HG03571 (cell line): ENCODE measurements around the gene NAB2.
"Not testable (repeated sequence)": the region's sequence is repeated elsewhere in the genome, so short reads cannot be mapped to it uniquely, and the experiment has no call there.

Experiments used
- ATAC-seq: cut with Tn5 transposase; IDR thresholded peaks from one replicate; pipeline ENCODE4 v1.9.1; 2021; ENCODE audit not compliant: unreplicated experiment

Gene NAB2

DNA sequence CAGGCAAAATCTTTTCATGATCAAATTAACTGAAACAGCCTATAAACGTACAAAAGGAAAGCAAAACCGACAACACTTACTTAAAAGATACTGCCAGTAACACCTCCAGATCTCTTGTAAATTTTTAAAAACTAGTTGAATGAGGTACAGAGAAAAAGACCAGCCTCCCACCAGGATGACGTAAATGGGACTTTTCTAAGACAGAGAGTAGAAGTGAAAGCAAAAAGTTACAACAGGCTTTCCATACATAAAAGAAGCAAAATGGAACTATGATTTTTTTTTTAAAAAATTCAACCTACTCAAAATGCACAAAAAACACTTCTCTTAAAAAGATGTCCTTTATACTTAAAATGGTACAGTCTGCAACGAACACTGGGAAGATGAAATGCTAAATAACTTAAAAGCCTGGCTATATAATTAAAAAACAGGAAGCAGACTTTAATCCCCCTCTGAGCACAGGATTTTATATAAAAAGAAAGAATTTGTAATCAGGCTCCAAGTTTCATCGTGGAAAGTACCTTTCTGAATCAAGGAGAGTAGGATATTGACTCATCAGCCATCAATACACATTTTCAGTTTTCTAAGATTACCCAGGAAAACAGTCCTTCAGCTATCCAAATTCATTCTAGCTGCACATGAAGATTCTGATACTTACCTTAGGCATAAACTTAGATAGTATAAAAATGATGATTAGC is 24.8 kb upstream of the NAB2 start:
- peak; percentile 67 for ATAC-seq

DNA sequence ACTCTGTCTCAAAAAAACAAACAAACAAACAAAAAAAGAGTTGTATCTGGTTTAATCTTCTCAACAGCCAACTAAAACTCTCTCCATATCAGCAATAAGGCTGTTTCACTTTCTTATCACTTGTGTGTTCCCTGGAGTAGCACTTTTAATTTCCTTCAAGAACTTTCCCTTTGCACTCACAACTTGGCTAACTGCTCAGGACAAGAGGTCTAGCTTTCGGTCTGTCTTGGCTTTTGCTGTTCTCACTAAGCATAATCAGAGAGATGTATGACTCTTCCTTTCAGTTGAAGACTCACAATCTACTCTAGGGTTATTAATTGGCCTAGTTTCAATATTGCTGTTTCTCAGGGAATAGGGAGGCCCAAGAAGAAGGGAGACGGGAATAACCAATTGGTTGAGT is 22.7 kb upstream of the NAB2 start:
- ATAC-seq: no peak

DNA sequence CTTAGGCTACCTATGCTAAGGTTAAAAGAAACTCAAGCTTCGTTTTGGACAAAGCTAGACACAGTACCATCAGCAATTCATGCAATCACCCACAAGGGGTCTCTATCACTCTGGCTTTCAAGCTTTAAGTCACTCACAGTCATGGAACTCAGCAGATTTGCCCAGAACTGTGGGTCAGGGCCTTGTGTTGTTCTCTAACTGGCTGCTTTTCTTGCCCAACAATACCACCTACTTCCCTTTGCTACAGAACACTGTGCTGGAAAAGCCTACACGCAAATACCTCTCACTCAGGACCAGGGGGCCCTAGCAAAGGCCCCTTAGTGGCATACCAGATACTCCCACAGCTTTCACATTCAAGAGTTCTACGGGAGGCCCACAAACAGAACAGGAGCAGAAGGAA is 19.4 kb upstream of the NAB2 start:
- ATAC-seq: peak; percentile 45

DNA sequence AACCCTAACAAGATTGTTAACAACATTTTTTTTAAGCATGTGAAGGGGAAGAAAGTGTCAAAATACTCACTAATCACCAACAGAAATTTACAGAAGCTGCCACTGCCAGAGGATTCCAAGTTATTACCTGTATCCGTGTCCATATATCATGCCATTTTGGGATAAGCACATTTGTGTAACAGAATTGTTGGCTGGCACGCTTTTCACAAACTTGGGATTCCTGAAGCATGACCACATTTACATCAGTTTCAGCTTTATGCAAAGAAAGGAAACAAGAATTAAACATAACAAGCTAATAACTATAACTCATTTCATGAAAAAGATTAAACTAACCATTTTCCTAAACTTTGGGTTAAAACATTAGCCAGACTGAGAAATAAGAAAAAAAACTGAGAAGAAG is 16.3 kb upstream of the NAB2 start:
- no peak for ATAC-seq

DNA sequence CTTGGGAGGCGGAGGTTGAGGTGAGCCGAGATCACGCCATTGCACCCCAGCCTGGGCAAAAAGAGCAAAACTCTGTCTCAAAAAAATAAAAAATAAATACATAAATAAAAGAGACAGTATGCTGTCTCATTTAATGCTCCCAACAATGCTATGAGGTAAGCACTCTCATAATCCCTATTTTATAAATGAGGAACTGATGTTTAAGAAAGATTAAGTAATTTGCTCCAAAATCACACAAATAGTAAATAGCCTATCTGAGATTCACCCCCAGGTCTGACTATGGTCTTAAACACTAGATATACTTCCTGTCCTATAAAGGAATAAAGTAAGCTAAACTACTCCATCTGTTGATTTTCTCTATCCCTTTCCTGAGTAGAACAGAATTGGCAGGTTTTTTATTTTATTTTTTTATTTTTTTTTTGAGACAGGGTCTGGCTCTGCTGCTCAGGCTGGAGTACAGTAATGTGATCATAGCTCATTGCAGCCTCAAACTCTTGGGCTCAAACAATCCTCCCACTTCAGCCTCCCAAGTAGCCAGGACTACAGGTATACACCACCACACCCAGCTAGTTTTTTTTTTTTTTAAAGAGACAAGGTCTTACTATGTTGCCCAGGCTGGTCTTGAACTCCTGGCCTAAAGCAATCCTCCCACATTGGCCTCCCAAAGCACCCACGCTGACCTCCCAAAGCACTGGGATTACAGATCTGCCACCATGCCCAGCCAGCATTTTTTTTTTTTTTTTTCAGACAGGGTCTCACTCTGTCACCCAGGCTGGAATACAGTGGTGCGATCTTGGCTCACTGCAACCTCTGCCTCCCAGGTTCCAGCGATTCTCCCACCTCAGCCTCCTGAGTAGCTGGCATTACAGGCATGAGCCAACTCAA is 15.1 kb upstream of the NAB2 start:
- not testable (repeated sequence) for ATAC-seq

DNA sequence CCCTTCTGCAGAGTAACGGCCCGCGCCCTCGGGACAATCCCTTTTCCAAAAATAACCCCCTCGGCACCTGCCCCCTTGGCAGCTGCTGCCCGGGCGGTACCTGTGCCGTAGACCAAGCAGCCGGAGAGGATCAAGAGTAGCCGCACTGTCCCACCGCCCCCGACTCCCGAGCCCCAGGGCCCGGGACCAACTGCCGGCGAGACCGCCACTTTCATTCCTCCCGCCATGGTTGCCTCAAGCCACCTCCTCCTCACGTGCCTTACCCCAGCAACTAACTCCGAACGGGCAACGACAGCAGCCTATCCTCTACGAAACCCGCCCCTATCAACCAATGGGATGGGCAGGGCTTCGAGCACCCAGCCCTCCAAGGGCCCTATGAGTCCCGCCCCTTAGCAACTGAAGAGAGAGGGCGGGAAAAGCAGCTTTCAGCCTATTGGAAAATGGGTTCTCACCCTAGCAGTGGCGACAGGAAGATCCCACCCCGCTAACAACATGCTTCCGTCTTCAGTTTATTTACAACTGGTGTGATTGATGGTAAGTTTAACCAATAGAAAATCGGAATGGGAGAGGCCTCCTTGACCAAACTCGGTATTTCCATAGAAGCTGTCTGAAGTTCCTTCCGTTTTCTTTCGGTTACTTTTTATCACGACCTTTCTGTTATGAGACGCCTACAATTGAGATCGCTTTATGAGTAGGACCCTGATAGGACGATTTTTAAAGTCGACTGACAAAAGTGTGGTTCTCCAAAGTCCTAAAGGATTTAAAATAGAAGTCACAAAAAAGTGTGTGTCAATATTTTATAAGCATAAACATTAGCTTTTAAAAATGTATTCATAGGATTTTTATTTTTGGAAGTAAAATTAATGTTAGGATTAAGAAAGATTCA is 10.2 kb upstream of the NAB2 start, which contains the start of gene NEMP1:
Gene NEMP1, minus strand, starts transcription at position 273 of the 886 bp plus-strand sequence. Its CDS starts 46 bp downstream, at position 227.
- peak; percentile 95 for ATAC-seq

DNA sequence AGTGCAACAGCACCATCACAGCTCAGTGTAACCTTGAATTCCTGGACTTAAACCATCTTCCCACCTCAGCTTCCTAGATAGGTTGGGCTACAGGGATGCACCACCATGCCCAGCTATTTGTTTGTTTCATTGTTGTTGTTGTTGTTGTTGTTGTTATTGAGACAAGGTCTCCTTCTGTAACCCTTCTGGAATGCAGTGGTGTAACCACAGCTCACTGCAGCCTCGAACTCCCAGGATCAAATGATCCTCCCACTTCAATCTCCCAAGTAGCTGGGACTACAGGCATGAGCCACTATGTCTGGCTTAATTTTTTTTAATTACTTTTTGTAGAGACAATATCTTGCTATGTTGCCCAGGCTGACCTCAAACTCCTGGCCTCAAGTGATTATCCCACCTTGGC is 9.1 kb upstream of the NAB2 start:
- ATAC-seq: no peak

DNA sequence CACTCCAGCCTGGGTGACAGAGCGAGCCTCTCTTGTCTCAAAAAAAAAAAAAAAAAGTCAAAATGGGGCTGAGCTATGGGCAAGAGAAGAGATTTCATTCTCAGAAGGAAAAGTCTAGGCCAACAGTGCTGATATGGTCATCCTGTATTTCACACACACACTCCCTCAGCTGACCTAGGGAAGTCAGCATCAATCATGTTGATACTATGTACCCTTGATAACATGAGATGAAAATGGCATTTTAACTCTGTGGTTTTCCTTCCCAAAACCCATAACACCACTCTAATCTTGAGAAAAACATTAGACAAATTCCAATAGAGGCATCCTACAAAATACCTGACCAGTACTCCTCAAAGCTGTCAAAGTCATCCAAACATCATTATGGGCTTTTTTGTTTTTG is 8.1 kb upstream of the NAB2 start:
- no peak for ATAC-seq

DNA sequence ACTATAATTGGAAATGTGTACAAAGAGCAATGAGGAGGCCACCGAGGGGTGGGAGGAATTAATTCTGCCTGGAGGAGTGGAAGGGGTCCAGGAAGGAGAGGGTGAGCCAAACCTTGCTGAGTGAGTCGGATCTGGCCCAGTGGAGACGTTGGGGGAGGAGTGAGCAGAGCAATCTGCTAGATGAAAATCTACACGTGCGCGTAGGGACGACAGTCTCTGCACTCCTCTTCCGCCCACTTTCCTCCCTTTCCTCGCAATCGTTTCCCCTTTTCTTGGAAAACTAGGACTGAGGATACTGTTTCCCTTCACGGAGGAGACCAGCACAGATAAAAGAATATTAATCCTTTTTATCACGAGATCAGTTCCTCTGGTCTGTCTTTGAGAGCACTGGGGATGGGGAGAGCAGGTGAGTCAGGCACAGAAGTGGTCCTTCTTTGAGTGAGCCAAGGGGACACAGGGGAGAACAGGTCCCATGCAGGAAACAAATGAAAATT is 2.9 kb upstream of the NAB2 start:
- ATAC-seq: no peak

DNA sequence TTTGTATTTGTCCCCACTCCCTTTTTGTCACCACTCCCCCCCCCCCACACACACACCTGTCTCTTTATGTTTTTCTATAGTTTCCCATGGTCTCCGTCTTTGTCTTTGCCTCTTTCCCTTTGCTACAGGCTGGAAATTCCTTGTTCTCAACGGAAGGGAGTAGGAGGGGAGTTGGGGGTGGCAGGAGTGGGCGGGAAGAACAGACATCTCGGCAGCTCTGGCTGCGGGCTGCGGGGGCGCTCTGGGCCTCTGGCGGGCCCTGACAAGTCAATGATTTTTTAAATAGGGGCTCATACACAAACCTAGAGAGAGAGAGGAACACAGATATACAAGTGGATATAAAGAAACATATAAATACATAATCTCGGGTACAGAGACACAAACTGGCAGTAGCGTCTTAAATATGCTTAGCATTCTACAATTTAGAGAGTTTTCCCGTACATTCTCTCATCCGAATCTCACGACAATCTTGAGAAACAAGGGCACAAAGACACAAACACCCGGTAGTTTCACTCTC is 2.4 kb upstream of the NAB2 start:
- ATAC-seq: no peak

DNA sequence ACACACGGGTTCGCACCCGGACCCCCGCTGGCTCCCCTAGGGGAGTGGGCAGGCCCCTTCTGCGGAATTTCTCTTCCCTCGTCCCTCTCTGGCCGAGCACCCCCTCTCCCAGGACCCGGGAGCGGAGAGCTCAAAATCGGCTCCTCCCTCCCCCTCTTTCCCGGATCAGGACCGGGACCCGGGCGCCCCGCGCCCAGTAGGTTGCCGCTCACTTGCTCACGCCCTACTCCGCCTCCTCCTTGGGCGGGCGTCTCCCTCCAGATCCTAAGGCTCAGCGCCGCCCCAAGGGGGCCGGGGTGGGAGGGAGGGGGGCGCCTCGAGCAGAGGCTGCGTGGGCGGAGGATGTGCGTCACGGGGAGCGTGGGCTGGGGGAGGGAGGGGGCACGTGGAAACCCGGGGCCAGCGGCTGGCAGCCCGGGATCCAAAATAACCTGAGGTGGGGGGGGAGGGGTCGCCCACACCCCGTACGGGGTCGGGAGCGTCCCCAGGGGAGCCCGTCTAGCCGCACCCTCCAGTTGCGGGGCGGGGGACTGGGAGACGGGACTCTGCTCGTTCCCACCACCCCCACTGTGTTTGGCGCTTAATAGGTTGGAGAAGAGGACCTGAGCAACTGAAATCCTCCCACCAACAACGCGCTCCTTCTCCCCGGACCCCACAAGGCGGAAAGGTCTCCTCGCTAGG is 1.8 kb upstream of the NAB2 start:
- peak; percentile 24 for ATAC-seq

DNA sequence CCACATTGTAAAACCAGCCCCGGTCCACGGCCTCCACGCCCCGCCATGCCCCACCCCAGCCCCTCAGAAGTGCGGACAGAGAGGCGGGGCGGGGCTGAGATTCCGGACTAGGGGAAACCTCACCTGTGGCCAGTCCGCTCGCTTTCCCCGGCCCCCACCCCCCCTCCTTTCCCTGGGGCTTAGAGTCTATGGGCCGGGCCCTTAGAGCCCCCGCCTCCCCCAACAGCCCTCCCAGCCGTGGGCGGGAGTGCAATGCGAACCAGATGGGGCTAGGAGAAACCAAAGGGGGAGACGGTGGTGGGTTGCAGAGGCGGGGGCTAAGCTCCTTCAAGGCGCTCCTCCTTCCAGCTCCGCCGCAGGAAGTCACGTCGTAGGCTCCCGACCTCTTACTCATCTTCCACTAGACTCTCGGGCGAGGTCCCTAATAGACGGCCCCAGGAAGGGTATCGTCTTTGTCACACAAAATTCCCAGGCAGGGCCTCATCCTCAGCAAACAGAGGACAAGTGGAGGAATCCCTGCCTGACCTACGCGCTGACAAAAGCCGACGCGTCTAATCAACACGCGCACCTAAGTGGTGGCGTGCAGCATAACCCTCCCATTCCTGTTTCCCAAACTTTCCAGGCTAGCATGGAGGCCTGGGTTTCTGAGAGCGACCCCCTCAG is 1.1 kb upstream of the NAB2 start:
- ATAC-seq: peak; percentile 21

DNA sequence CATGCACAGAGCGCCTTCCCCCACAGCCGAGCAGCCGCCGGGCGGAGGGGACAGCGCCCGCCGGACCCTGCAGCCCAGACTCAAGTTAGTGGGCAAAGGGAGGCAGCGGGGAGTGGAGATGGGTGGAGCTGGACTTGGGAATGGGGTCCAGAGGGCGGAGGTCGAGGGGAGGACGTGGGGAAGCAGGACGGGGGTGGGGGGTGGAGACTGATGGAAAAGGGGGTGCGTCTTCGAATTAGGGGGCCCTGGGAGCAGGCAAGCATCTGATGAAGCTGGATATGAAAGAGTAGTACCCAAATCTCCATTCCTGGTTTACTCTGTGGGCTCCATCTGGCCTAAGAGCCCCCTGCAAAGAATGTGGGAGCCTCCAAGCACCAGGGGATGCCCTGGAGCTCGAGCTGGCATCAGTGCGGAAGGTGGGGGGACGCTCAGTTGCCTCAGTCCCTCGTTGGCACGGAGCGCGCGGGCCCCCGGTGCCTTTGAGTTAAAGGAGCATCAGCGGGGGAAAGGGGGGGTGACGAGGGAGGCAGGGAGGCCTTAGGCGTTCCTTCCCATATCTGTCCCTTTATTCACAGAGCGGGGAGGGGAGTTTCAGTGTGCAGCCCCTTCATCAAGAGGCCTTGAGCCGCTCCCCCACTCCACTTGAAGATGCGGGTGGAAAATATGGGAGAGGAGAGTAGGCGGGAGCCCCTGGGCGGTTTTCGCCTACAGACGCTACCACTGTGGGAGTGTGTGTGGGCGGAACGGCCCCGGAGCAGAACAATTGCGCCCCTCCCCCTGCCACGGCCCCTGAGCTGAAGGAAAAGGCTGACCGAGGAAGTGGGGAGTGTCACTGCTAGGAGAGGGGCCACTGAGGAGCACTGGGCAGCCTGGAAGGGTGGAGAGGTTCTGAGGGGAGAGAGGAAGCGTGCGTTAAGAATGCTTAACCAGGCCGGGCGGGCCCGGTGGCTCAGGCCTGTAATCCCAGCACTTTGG is 644 bp downstream of the NAB2 start:
- no peak for ATAC-seq

DNA sequence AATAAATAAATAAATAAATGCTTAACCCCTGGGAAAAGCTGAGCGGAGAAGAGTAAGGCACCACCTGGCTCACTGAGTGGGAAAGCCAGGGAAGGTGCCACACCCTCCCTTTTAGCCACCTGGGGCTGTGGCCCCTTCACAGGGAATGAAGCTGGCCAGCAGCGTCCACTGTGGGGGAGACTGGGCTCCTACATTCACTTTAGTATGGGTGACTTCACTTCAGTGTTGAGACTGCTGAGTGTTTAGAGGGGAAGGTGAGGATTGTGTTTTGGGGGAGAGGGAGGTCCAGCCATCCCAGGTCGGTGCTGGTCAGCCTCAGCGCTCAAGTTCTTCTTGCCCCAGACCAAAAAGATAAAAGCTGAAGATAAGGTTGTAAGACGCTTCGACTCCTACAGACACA is 1.6 kb downstream of the NAB2 start:
- no peak for ATAC-seq

DNA sequence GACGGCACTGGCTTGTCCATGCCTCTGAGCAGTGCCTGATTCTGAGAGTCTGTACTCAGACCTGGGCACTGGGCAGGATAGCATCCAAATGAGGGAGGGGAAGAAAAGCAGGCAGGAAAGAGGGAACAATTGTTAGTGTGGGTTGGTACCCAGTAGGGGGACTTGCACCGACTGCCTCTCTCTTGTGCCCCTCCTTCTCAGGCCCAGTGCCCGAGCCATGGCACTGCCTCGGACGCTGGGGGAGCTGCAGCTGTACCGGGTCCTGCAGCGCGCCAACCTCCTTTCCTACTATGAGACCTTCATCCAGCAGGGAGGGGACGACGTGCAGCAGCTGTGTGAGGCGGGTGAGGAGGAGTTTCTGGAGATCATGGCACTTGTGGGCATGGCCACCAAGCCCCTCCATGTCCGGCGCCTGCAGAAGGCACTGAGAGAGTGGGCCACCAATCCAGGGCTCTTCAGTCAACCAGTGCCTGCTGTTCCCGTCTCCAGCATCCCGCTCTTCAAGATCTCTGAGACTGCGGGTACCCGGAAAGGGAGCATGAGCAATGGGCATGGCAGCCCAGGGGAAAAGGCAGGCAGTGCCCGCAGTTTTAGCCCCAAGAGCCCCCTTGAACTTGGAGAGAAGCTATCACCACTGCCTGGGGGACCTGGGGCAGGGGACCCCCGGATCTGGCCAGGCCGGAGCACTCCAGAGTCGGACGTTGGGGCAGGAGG is 2.2 kb downstream of the NAB2 start:
- ATAC-seq: no peak

DNA sequence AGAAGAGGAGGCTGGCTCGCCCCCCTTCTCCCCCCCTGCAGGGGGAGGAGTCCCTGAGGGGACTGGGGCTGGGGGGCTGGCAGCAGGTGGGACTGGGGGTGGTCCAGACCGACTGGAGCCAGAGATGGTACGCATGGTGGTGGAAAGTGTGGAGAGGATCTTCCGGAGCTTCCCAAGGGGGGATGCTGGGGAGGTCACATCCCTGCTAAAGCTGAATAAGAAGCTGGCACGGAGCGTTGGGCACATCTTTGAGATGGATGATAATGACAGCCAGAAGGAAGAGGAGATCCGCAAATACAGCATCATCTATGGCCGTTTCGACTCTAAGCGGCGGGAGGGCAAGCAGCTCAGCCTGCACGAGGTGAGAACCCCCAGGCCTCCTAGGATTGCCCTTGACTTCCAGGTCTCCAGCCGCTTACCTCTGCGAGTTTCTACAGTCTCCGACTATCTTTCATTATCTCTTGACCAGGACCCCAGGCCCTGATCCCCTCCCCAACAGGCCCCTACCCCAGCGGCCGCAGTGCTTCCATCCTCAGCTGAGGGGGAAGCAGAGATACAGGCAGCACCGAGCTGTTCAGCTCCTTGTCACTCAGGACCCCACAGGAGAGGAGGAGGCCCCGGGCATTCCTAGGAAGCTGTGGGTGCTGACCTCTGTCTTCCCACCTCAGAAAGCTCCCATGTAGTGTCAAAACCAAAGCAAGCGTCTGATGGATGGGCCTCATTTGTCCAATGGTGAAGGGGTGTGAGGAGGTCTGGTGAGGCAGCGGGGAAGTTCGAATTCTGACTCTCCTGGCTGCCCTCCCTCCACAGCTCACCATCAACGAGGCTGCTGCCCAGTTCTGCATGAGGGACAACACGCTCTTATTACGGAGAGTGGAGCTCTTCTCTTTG is 3.0 kb downstream of the NAB2 start:
- no peak for ATAC-seq

DNA sequence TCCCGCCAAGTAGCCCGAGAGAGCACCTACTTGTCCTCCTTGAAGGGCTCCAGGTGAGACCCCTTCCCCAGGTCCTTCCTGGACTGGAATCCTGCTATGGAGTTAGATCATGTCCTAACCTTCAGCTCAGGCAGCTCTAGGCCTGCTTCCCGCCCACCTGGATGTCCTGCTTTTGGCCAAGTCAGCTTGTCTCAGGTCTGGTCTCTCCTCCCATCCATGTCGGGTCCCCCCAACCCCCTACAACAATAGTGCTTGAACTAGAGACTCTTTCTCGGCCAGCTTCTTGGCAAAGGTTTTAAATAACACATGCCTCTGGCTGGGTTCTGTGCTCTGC is 3.6 kb downstream of the NAB2 start:
- ATAC-seq: no peak
